GM23248 (cell line): ENCODE data around the gene CD59.

Experiments
- EZH2 ChIP-seq: fragments of 200-600 bp; sonication (generic); IDR thresholded peaks from 2 replicates; pipeline ENCODE4 v1.6.1; 2018; ENCODE audit warnings: antibody characterized with exemption, mild to moderate bottlenecking; ENCODE audit not compliant: insufficient read depth, poor library complexity, severe bottlenecking
- EZH2phosphoT487 ChIP-seq: fragments of 200-600 bp; sonication (generic); IDR thresholded peaks from 2 replicates; pipeline ENCODE4 v1.6.1; 2018; ENCODE audit warnings: antibody characterized with exemption, moderate library complexity, mild to moderate bottlenecking, low read depth; ENCODE audit not compliant: insufficient read depth

DNA sequence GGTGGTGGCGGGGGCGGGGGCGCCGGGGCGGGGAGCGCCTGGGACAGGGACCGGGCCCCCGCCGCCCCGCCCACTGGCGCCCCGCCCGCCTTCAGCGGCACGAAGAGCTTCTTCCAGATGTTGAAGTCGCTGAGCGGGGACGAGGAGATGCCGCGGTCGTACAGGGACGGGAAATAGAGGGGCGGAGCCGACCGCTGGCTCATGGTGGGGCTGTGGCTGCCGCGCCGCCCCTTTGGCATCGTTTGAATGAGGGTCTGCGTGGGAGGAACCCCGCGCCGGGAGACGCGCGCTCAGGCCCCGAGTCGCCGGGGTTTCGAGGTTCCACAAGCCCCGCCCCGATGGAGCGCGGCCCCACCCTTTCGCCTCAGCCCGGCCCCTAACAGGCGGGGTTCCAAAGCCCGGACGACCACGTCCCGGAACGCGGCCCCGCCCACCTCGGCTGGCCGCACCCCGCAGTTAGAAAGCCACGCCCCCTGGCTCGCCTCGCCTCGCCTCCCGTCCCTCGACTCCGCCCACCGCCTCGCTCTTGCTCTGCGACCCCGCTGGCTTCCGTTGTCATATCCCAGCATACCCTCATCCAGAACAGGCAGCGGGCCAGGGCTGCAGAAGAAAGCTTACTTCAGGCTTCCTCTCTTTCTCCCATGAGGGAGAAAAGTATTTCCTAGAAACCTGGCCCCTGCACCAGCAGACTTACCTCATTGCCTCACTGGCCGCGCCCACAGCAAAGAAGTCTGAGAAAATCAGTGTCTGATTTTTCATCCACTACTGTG, 35.5 kb downstream of the CD59 start, which contains the start of gene C11orf91:
- TF ChIP-seq EZH2 = no peak
- TF ChIP-seq EZH2phosphoT487 = no peak
